ENCODE results near the gene PPP6R3. TPM values are rescaled to one million over a fixed set of nuclear protein-coding genes. Genes with fewer than 3 reads are reported as not detected.

PPP6R3 gene
- total RNA-seq, 4 donors from 2014 or later = 104 to 169 (median 118) TPM

DNA sequence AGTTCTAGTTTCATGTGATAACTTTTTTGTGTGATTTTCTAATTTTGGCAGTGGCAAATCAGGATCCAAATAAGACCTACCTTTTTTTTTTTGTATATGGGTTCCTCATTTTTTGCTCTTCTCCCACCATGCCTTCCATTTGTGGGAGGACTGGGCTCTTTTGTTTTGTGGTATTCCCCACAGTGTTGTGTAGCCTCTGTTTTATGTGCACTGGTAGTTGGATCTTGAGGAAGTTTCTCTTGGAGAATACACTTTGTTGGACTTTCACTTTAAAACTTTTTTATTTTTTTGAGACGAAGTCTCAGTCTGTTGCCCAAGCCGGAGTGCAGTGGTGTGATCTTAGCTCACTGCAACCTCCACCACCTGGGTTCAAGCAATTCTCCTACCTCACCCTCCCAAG, 39.7 kb downstream of the PPP6R3 start:
- TF ChIP-seq, protein P1, sequence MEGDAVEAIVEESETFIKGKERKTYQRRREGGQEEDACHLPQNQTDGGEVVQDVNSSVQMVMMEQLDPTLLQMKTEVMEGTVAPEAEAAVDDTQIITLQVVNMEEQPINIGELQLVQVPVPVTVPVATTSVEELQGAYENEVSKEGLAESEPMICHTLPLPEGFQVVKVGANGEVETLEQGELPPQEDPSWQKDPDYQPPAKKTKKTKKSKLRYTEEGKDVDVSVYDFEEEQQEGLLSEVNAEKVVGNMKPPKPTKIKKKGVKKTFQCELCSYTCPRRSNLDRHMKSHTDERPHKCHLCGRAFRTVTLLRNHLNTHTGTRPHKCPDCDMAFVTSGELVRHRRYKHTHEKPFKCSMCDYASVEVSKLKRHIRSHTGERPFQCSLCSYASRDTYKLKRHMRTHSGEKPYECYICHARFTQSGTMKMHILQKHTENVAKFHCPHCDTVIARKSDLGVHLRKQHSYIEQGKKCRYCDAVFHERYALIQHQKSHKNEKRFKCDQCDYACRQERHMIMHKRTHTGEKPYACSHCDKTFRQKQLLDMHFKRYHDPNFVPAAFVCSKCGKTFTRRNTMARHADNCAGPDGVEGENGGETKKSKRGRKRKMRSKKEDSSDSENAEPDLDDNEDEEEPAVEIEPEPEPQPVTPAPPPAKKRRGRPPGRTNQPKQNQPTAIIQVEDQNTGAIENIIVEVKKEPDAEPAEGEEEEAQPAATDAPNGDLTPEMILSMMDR (IDR thresholded peaks at IDR 0.05; ENCODE audit: low read depth) = no peak

DNA sequence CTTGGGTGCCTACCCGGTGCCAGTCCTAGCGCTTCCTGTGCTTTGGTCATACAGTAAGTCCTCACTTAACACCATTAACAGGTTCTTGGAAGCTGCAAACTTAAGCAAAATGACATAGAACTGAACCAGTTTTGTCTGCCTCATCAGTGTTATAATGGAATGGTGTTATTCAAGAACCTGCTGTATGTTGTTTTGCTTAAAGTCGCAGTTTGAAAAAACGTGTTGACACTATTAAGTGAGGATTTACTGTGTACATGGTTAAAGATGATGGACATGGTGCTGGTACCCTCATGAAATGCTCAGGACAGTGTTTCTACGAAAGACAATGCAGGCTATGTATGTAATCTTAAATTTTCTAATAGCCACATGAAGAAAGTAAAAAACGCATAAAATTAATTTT, 41.3 kb downstream of the PPP6R3 start:
- TF ChIP-seq, protein P1 (IDR thresholded peaks at IDR 0.05; ENCODE audit: low read depth) = no peak

DNA sequence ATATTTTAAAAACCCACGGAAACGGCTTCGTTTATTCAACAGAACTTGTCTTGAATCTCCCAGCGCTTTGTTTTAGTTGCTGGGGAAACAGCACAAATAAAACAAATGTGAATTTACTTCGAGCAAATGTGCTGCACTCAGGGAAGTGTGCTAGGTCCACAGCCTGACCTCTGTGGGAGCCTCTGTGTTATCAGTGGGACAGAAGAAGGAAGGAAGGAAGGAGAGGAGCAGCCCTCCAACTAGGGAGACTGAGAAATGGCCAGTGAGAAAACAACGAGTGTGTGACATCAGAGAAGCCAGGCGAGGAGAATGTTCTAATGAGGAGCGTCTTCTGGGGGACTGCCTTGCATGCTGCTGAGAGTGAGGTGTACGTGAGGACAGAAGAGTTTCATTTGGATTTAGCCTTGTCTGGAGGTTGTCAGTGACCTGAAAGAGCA, 42.7 kb downstream of the PPP6R3 start:
- TF ChIP-seq, protein P1 (IDR thresholded peaks at IDR 0.05; ENCODE audit: low read depth) = no peak

DNA sequence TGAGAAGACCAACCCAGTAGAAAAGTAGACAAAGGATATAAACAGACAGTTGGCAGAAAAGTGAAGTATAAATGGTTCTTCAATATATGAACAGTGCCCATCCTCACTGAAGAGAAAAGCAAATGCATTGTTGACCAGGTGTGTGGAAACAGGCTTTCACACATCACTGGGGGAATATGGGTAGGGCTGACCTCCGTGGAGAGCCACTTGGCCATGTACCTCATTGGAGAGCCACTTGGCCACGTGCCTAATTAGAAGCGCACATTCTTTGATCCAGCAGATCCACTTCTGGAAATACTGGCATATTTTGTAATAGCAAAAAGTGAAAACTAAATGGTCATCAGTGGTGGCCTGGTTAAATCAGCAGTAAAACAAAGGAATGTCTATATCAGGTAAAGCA, 43.2 kb downstream of the PPP6R3 start:
- TF ChIP-seq, protein P1 (IDR thresholded peaks at IDR 0.05; ENCODE audit: low read depth) = no peak

DNA sequence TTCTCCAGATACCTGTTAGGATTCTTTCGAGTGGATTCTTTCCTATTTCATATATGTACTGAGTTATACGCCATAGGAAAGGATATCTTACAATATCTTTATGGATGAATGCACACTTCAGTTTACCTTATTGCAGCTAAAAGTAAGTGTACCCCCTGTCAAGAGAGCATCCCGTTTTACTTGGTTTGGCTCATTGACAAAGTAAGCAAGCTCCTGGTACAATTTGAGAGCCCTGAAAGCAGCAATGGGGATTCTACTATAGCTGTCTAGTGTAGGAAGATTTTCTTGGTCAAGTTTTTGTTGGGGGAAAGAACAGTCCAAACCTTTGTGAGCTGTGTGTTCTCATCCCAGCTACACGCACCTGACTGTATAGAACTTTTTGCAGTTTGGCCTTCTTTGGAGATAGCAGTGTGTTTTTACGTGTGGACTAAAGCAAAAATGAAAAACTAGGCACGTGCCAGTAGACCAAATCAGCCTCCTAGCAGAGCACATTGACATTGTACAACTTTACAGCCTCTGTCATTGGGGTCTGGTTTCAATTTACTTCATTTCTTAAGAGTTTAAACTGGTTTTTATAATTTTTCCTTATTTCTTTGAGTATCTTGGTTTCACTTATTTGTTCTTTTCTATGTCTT, 44.0 kb downstream of the PPP6R3 start:
- TF ChIP-seq, protein P1 (IDR thresholded peaks at IDR 0.05; ENCODE audit: low read depth) = no peak

DNA sequence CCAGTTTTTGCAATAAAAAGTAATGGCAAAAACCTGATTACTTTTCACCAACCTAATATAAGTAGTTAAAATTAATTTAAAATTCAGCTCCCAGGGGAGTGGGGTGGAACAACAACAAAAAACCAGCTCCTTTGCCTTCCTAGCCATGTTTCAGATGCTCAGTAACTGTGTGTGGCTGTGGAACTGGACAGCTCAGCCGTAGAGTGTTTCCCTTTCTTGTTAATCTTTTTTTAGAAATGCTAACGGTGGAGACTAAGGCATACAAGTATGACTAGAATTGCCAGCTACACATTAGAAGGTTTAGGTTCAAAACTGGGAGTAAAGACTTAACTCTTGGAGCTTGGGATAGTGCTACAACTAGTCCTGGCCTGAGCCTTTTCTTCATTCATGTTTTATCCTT, 45.0 kb downstream of the PPP6R3 start:
- TF ChIP-seq, protein P1 (IDR thresholded peaks at IDR 0.05; ENCODE audit: low read depth) = no peak

DNA sequence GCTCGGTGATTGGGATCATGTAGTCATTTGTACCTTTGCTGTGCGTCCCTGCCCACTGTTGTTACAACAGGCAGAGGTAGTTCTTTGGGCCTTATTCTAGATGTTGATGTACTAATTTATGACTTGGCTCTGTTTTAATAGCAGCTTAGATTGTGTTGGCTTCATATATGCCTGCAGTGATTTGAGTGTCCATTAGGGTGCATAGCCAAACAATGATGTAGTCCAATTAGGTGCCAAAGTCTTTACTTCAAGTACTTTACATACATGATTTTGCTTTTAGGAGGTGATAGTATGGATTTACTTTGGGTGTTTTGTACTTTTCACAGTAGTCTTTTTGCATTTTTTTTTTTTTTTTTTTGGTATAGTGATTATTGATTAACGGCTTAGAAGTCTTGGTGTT, 46.4 kb downstream of the PPP6R3 start:
- TF ChIP-seq, protein P1 (IDR thresholded peaks at IDR 0.05; ENCODE audit: low read depth) = no peak
